CD4-positive, alpha-beta T cell treated with Interleukin-1 beta for 1 hour (primary cell): ENCODE data around the gene MCM3.
A peak's percentile ranks its signal among the peaks of the same experiment; 100 is the strongest.

Experiments
- DNase-seq, 2 donors: peaks; one replicate each; pipeline ENCODE4 v3.0.0-alpha.2; 2020 to 2022

MCM3 gene

GRCh38 chr6:52301326-52301725, 16.8 kb upstream of the MCM3 start:
- DNase-seq, result no peak

GRCh38 chr6:52300489-52300931, 16.0 kb upstream of the MCM3 start:
- DNase-seq, result no peak

GRCh38 chr6:52299653-52300052, 15.1 kb upstream of the MCM3 start:
- no peak for DNase-seq

GRCh38 chr6:52297433-52297832, 12.9 kb upstream of the MCM3 start:
- peak in 1 of 2 donors; percentile 18 for DNase-seq

GRCh38 chr6:52293067-52293466, 8.5 kb upstream of the MCM3 start:
- no peak for DNase-seq

- DNase-seq, result no peak
Measured at GRCh38 chr6:52288841-52289240, 4.3 kb upstream of the MCM3 start.

- no peak for DNase-seq
Measured at GRCh38 chr6:52288216-52288615, 3.7 kb upstream of the MCM3 start.

GRCh38 chr6:52286798-52287432, 2.4 kb upstream of the MCM3 start:
- DNase-seq, result peak; percentile 57 to 62

- DNase-seq, result peak in 1 of 2 donors; percentile 53
Measured at GRCh38 chr6:52285177-52286068, 881 bp upstream of the MCM3 start.

GRCh38 chr6:52284131-52284459, 447 bp downstream of the MCM3 start:
- DNase-seq, result no peak

GRCh38 chr6:52283111-52283510, 1.4 kb downstream of the MCM3 start:
- no peak for DNase-seq

GRCh38 chr6:52276130-52276529, 8.4 kb downstream of the MCM3 start:
- DNase-seq, result no peak

- DNase-seq, result no peak
Measured at GRCh38 chr6:52271852-52272460, 12.6 kb downstream of the MCM3 start.

- peak; percentile 64 to 77 for DNase-seq
Measured at GRCh38 chr6:52263709-52264540, 20.6 kb downstream of the MCM3 start.

- no peak for DNase-seq
Measured at GRCh38 chr6:52262620-52263344, 21.8 kb downstream of the MCM3 start.

- no peak for DNase-seq
Measured at GRCh38 chr6:52261229-52261628, 23.3 kb downstream of the MCM3 start.

- no peak for DNase-seq
Measured at GRCh38 chr6:52260634-52261033, 23.9 kb downstream of the MCM3 start.

GRCh38 chr6:52255434-52255833, 29.1 kb downstream of the MCM3 start:
- no peak for DNase-seq

- no peak for DNase-seq
Measured at GRCh38 chr6:52254731-52255378, 29.7 kb downstream of the MCM3 start.

- no peak for DNase-seq
Measured at GRCh38 chr6:52253494-52253893, 31.0 kb downstream of the MCM3 start.

GRCh38 chr6:52251113-52251512, 33.4 kb downstream of the MCM3 start:
- no peak for DNase-seq

- no peak for DNase-seq
Measured at GRCh38 chr6:52249078-52249477, 35.5 kb downstream of the MCM3 start.
